ENCODE measurements around the gene LRRK1. TPM values are rescaled to one million over a fixed set of nuclear protein-coding genes. Genes with fewer than 3 reads are reported as not detected.

LRRK1 gene
- total and polyA plus RNA-seq, 2 of the 13 experiments (the other 11 are each of a cell fraction or from before 2014, with no cell fraction given), result 0.13 to 1.2 TPM

- TF ChIP-seq NONO (IDR thresholded peaks at IDR 0.05) (no peak), NONO (CRISPR knock-in tag; conservative IDR thresholded peaks at IDR 0.05) (peak; percentile 37; the same call in 1 of the 2 replicates), PHF8 (CRISPR knock-in tag; IDR thresholded peaks at IDR 0.05) (no peak), ZFP41 (CRISPR knock-in tag; IDR thresholded peaks at IDR 0.05; ENCODE audit: borderline replicate concordance) (no peak), AHR (CRISPR knock-in tag; IDR thresholded peaks at IDR 0.05) (no peak; the same call in 1 of the 2 replicates), ZNF616 (CRISPR knock-in tag; IDR thresholded peaks at IDR 0.05; ENCODE audit: low read depth) (no peak), ZNF333 (CRISPR knock-in tag; IDR thresholded peaks at IDR 0.05; ENCODE audit: borderline replicate concordance) (no peak), ZNF639 (CRISPR knock-in tag; conservative IDR thresholded peaks at IDR 0.05) (peak; percentile 86; the same call in 1 of the 2 replicates), PRDM4 (CRISPR knock-in tag; IDR thresholded peaks at IDR 0.05; ENCODE audit: borderline replicate concordance) (no peak), DZIP1 (CRISPR knock-in tag; IDR thresholded peaks at IDR 0.05) (no peak), FIP1L1 (IDR thresholded peaks at IDR 0.05; ENCODE audit: borderline replicate concordance, insufficient read depth, low read depth, low read length) (no peak), MYNN (CRISPR knock-in tag; IDR thresholded peaks at IDR 0.05; ENCODE audit: low read depth) (no peak), ELF1 (CRISPR knock-in tag; IDR thresholded peaks at IDR 0.05) (peak; percentile 67), ZNF605 (CRISPR knock-in tag; IDR thresholded peaks at IDR 0.05) (no peak), HNRNPH1 (optimal IDR thresholded peaks at IDR 0.05; ENCODE audit: low read depth, low read length) (no peak), MED13 (CRISPR knock-in tag; IDR thresholded peaks at IDR 0.05) (peak; percentile 49; the same call in 1 of the 2 replicates), PAF1 (CRISPR knock-in tag; IDR thresholded peaks at IDR 0.05) (no peak), SAP130 (CRISPR knock-in tag; IDR thresholded peaks at IDR 0.05; ENCODE audit: low read depth) (peak; percentile 80), ZNF512B (CRISPR knock-in tag; IDR thresholded peaks at IDR 0.05; ENCODE audit: borderline replicate concordance) (no peak), ZMAT5 (CRISPR knock-in tag; IDR thresholded peaks at IDR 0.05; ENCODE audit: borderline replicate concordance, low read depth) (no peak)
Observed at GRCh38 chr15:101070502-101071273, 151.5 kb downstream of the LRRK1 start (continued).
